ENCODE measurements around the gene IQSEC1.
"Not testable (repeated sequence)": the region's sequence is repeated elsewhere in the genome, so short reads cannot be mapped to it uniquely, and the experiment has no call there.

Gene IQSEC1

GRCh38 chr3:12869035-12869621 is 204.1 kb downstream of the IQSEC1 start:
- DNase-seq (ENCODE audit: low spot score): no peak

GRCh38 chr3:12868039-12869034 is 204.9 kb downstream of the IQSEC1 start:
- peak; percentile 91 for DNase-seq (ENCODE audit: low spot score)

GRCh38 chr3:12866836-12867235 is 206.4 kb downstream of the IQSEC1 start:
- DNase-seq (ENCODE audit: low spot score): no peak

GRCh38 chr3:12865271-12865670 is 208.0 kb downstream of the IQSEC1 start:
- DNase-seq (ENCODE audit: low spot score): no peak

GRCh38 chr3:12862387-12862786 is 210.8 kb downstream of the IQSEC1 start:
- no peak for DNase-seq (ENCODE audit: low spot score)

GRCh38 chr3:12861611-12862010 is 211.6 kb downstream of the IQSEC1 start:
- no peak for DNase-seq (ENCODE audit: low spot score)

GRCh38 chr3:12859840-12860239 is 213.4 kb downstream of the IQSEC1 start:
- no peak for DNase-seq (ENCODE audit: low spot score)

GRCh38 chr3:12856626-12857025 is 216.6 kb downstream of the IQSEC1 start:
- DNase-seq (ENCODE audit: low spot score): no peak

GRCh38 chr3:12854565-12854964 is 218.7 kb downstream of the IQSEC1 start:
- DNase-seq (ENCODE audit: low spot score): no peak

GRCh38 chr3:12853847-12854246 is 219.4 kb downstream of the IQSEC1 start:
- DNase-seq (ENCODE audit: low spot score): not testable (repeated sequence)

- no peak for DNase-seq (ENCODE audit: low spot score)
Observed at GRCh38 chr3:12852201-12852600, 221.0 kb downstream of the IQSEC1 start.

All from RKO (cell line).